ENCODE data around the gene TERT.

The TERT gene

GRCh38 chr5:1246711-1247431, 48.0 kb downstream of the TERT start:
- H3K27me3 ChIP-seq (ENCODE audit: insufficient read depth, low read length, poor library complexity, severe bottlenecking): no peaks in the 10 kb centered on the region

DNA sequence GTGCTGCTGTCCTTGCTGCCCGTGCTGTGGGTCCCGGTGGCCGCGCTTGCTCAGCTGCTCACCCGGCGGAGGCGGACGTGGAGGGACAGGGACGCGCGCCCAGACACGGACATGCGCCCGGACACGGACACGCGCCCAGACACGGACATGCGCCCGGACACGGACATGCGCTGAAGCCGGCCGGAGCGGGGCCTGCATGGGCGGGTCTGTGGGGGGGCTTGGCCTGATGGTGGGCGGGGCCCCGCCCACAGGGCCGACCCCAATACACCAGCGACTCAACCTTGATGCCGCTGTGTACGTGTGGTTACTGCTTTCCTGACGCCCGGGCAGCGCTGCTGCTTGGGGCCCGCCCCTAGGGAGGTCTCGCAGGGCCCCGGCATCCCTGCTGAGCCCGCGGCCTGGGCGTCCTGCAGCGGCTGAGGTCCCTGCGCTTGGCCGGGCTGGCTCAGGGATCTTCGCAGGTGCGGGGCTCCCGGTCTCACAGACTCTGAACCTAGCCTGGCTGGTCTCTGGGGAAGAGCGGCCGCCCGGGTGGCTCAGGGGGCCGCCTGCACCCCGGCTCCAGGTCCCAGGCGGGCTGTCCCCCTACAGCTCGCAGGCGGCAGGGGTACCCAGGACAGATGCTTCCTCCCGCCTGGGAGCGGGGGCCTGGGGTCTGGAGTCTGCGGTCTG, 48.8 kb downstream of the TERT start:
- Histone ChIP-seq H2AFZ (ENCODE audit: low read length) (no peak overlapping the region), H3F3A (ENCODE audit: low read depth) (no peaks in the 10 kb centered on the region), H3K4me2 (ENCODE audit: low read depth, low read length, poor library complexity, severe bottlenecking) (no peak overlapping the region), H3K9me2 (replicated peaks; ENCODE audit: low read depth, low read length) (no peaks in the 10 kb centered on the region), H3K36me3 (ENCODE audit: insufficient read depth, low read length) (no peaks in the 10 kb centered on the region), H3K79me2 (ENCODE audit: insufficient read depth, low read length) (no peaks in the 10 kb centered on the region), H3K27me3 (ENCODE audit: insufficient read depth, low read length, poor library complexity, severe bottlenecking) (no peaks in the 10 kb centered on the region), H3K4me1 (ENCODE audit: insufficient read depth, low read length, poor library complexity, severe bottlenecking) (no peaks in the 10 kb centered on the region), H3K9ac (ENCODE audit: low read depth, low read length, poor library complexity, severe bottlenecking) (no peak overlapping the region), H4K20me1 (ENCODE audit: insufficient read depth, low read length, poor library complexity, severe bottlenecking) (no peaks in the 10 kb centered on the region), H3K4me3 (ENCODE audit: low read length, poor library complexity, severe bottlenecking) (no peak overlapping the region), H3K9me3 (ENCODE audit: insufficient read depth, low read depth, low read length) (no peaks in the 10 kb centered on the region)
- TF ChIP-seq CTCF (conservative IDR thresholded peaks at IDR 0.05; ENCODE audit: low read length): no peak
- TF ChIP-seq EZH2phosphoT487 (IDR thresholded peaks at IDR 0.05; ENCODE audit: borderline replicate concordance): no peak

More at GRCh38 chr5:1246711-1247431, 48.0 kb downstream of the TERT start:
- no peaks in the 10 kb centered on the region for H3K9me3 ChIP-seq (ENCODE audit: insufficient read depth, low read depth, low read length)
- no peak overlapping the region for H2AFZ ChIP-seq (ENCODE audit: low read length)
- no peaks in the 10 kb centered on the region for H4K20me1 ChIP-seq (ENCODE audit: insufficient read depth, low read length, poor library complexity, severe bottlenecking)
- no peak overlapping the region for H3K4me2 ChIP-seq (ENCODE audit: low read depth, low read length, poor library complexity, severe bottlenecking)
- H3K4me1 ChIP-seq (ENCODE audit: insufficient read depth, low read length, poor library complexity, severe bottlenecking): no peaks in the 10 kb centered on the region
- H3K36me3 ChIP-seq (ENCODE audit: insufficient read depth, low read length): no peaks in the 10 kb centered on the region
- no peak overlapping the region for H3K4me3 ChIP-seq (ENCODE audit: low read length, poor library complexity, severe bottlenecking)
- no peaks in the 10 kb centered on the region for H3K9me2 ChIP-seq (replicated peaks; ENCODE audit: low read depth, low read length)
- no peak overlapping the region for H3K9ac ChIP-seq (ENCODE audit: low read depth, low read length, poor library complexity, severe bottlenecking)
- TF ChIP-seq CTCF (conservative IDR thresholded peaks at IDR 0.05; ENCODE audit: low read length): no peak
- TF ChIP-seq EZH2phosphoT487 (IDR thresholded peaks at IDR 0.05; ENCODE audit: borderline replicate concordance): no peak
- no peaks in the 10 kb centered on the region for H3K79me2 ChIP-seq (ENCODE audit: insufficient read depth, low read length)
- H3F3A ChIP-seq (ENCODE audit: low read depth): no peaks in the 10 kb centered on the region

- no peaks in the 10 kb centered on the region for H3K27me3 ChIP-seq (ENCODE audit: insufficient read depth, low read length, poor library complexity, severe bottlenecking)
- no peak for TF ChIP-seq EZH2phosphoT487 (IDR thresholded peaks at IDR 0.05; ENCODE audit: borderline replicate concordance)
- peak; percentile 32 for TF ChIP-seq CTCF (conservative IDR thresholded peaks at IDR 0.05; ENCODE audit: low read length)
- H3K36me3 ChIP-seq (ENCODE audit: insufficient read depth, low read length): no peaks in the 10 kb centered on the region
- H3K4me2 ChIP-seq (ENCODE audit: low read depth, low read length, poor library complexity, severe bottlenecking): no peak overlapping the region
- no peaks in the 10 kb centered on the region for H3K9me3 ChIP-seq (ENCODE audit: insufficient read depth, low read depth, low read length)
- H2AFZ ChIP-seq (ENCODE audit: low read length): no peak overlapping the region
- H3K4me1 ChIP-seq (ENCODE audit: insufficient read depth, low read length, poor library complexity, severe bottlenecking): no peaks in the 10 kb centered on the region
- no peak overlapping the region for H3K9ac ChIP-seq (ENCODE audit: low read depth, low read length, poor library complexity, severe bottlenecking)
- no peak overlapping the region for H3K4me3 ChIP-seq (ENCODE audit: low read length, poor library complexity, severe bottlenecking)
- H4K20me1 ChIP-seq (ENCODE audit: insufficient read depth, low read length, poor library complexity, severe bottlenecking): no peaks in the 10 kb centered on the region
- no peaks in the 10 kb centered on the region for H3K9me2 ChIP-seq (replicated peaks; ENCODE audit: low read depth, low read length)
- H3F3A ChIP-seq (ENCODE audit: low read depth): no peaks in the 10 kb centered on the region
- H3K79me2 ChIP-seq (ENCODE audit: insufficient read depth, low read length): no peaks in the 10 kb centered on the region
Measured at GRCh38 chr5:1244976-1245375, 49.9 kb downstream of the TERT start.
